Astrocyte (in vitro differentiated cells and primary cell): ENCODE data around the gene ZNF783. TPM values are rescaled to one million over a fixed set of nuclear protein-coding genes. Genes with fewer than 3 reads are reported as not detected.

Source experiments
- DNase-seq: peaks from one replicate; pipeline ENCODE4 v3.0.0-alpha.2; 2010; ENCODE audit warnings: low read depth
- FAIRE-seq: peaks from 2 replicates; lab custom pipeline; 2011; peaks lifted over from hg19 to GRCh38; lab: Jason Lieb, UNC
- H2AFZ ChIP-seq: 2 replicates; pipeline ENCODE4 v1.6.0; 2012; ENCODE audit warnings: low read depth, low read length, inconsistent platforms
- H3K27ac ChIP-seq: 2 replicates; pipeline ENCODE4 v1.5.1; 2011; ENCODE audit warnings: low read depth, low read length, inconsistent platforms
- H3K27me3 ChIP-seq: 2 replicates; pipeline ENCODE4 v1.6.0; 2011; ENCODE audit warnings: low read length, inconsistent platforms; ENCODE audit not compliant: insufficient read depth
- H3K36me3 ChIP-seq: 2 replicates; pipeline ENCODE4 v1.5.1; 2011; ENCODE audit warnings: low read length, inconsistent platforms; ENCODE audit not compliant: insufficient read depth
- H3K4me1 ChIP-seq: 2 replicates; pipeline ENCODE4 v1.5.1; 2011; ENCODE audit warnings: low read length, inconsistent platforms; ENCODE audit not compliant: insufficient read depth
- H3K4me2 ChIP-seq: 2 replicates; pipeline ENCODE4 v1.6.0; 2012; ENCODE audit warnings: low read length, inconsistent platforms
- H3K4me3 ChIP-seq: 2 replicates; pipeline ENCODE4 v1.5.1; 2011; ENCODE audit warnings: low read depth, mild to moderate bottlenecking, low read length, inconsistent platforms; ENCODE audit not compliant: insufficient read depth
- H3K79me2 ChIP-seq: 2 replicates; pipeline ENCODE4 v1.6.0; 2012; ENCODE audit warnings: mild to moderate bottlenecking, low read length, inconsistent platforms; ENCODE audit not compliant: insufficient read depth
- H3K9ac ChIP-seq: 2 replicates; pipeline ENCODE4 v1.6.0; 2012; ENCODE audit warnings: mild to moderate bottlenecking, low read length, inconsistent platforms
- H3K9me3 ChIP-seq: 2 replicates; pipeline ENCODE4 v1.5.1; 2012; ENCODE audit warnings: low read depth, mild to moderate bottlenecking, low read length, inconsistent platforms; ENCODE audit not compliant: insufficient read depth
- H4K20me1 ChIP-seq: 2 replicates; pipeline ENCODE4 v1.6.0; 2012; ENCODE audit warnings: low read length, inconsistent platforms; ENCODE audit not compliant: insufficient read depth
- H3K27ac Mint-ChIP-seq: one replicate; pipeline ENCODE4 v1.8.0; 2021; ENCODE audit warnings: mild to moderate bottlenecking, mixed read lengths; ENCODE audit not compliant: unreplicated experiment
- H3K27me3 Mint-ChIP-seq: one replicate; pipeline ENCODE4 v1.8.0; 2021; ENCODE audit warnings: low read depth, mixed read lengths; ENCODE audit not compliant: unreplicated experiment
- H3K36me3 Mint-ChIP-seq: one replicate; pipeline ENCODE4 v1.8.0; 2021; ENCODE audit warnings: low read depth, mixed read lengths; ENCODE audit not compliant: unreplicated experiment
- H3K4me1 Mint-ChIP-seq: one replicate; pipeline ENCODE4 v1.8.0; 2021; ENCODE audit warnings: low read depth, mixed read lengths; ENCODE audit not compliant: unreplicated experiment
- H3K4me3 Mint-ChIP-seq: one replicate; pipeline ENCODE4 v1.8.0; 2021; ENCODE audit warnings: mild to moderate bottlenecking, moderate library complexity, mixed read lengths; ENCODE audit not compliant: unreplicated experiment
- H3K9me3 Mint-ChIP-seq: one replicate; pipeline ENCODE4 v1.8.0; 2021; ENCODE audit warnings: mild to moderate bottlenecking, mixed read lengths; ENCODE audit not compliant: unreplicated experiment
- EZH2 ChIP-seq: IDR thresholded peaks from 2 replicates; pipeline ENCODE4 v1.6.1; 2012; ENCODE audit warnings: mild to moderate bottlenecking, low read length, inconsistent platforms; ENCODE audit not compliant: insufficient read depth
- total RNA-seq: library from RNA; stranded (reverse); gene quantifications from 2 replicates; pipeline ENCODE4 v1.2.1, GENCODE V29; 2021
- TF ChIP-seq, protein P1 (sequence below): IDR thresholded peaks from 2 replicates; pipeline ENCODE4 v1.5.1; 2011; ENCODE audit warnings: low read depth, mild to moderate bottlenecking, inconsistent platforms, low read length, moderate library complexity; ENCODE audit not compliant: insufficient read depth

Gene ZNF783
- total RNA-seq, 1 donor from 2014 or later, result 10.6 TPM

DNA sequence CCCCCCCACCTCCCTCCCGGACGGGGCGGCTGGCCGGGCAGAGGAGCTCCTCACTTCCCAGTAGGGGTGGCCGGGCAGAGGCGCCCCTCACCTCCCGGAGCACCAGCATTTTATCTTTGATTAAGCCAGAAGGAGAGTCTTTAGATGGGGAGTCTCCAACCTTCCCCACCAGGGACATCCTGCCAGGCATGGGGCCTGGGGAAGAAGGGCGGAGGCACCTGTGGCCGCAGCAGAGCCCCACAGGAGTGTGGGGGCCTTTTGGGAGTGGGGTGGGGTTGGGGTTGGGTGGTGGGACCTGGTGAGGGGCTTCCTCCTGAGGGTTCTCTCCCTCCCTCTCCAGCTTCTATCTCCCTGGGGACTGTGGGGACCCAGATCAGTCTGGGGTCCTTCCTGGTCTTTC, 18.2 kb downstream of the ZNF783 start:
- Histone ChIP-seq H3K36me3 (peaks cover 6% of the 10 kb centered on the region), H3K4me2 (no peak overlapping the region), H2AFZ (no peak overlapping the region), H3K27ac (no peak overlapping the region), H3K9me3 (no peaks in the 10 kb centered on the region), H3K9ac (no peak overlapping the region), H3K79me2 (no peaks in the 10 kb centered on the region), H3K27me3 (no peaks in the 10 kb centered on the region), H4K20me1 (peaks cover 13% of the 10 kb centered on the region), H3K4me3 (no peak overlapping the region), H3K4me1 (peaks cover 4% of the 10 kb centered on the region)
- Mint-ChIP-seq H3K36me3 (peaks cover 17% of the 10 kb centered on the region), H3K4me3 (no peak overlapping the region), H3K9me3 (no peaks in the 10 kb centered on the region), H3K27me3 (no peaks in the 10 kb centered on the region), H3K27ac (no peak overlapping the region), H3K4me1 (no peaks in the 10 kb centered on the region)
- TF ChIP-seq, protein P1, sequence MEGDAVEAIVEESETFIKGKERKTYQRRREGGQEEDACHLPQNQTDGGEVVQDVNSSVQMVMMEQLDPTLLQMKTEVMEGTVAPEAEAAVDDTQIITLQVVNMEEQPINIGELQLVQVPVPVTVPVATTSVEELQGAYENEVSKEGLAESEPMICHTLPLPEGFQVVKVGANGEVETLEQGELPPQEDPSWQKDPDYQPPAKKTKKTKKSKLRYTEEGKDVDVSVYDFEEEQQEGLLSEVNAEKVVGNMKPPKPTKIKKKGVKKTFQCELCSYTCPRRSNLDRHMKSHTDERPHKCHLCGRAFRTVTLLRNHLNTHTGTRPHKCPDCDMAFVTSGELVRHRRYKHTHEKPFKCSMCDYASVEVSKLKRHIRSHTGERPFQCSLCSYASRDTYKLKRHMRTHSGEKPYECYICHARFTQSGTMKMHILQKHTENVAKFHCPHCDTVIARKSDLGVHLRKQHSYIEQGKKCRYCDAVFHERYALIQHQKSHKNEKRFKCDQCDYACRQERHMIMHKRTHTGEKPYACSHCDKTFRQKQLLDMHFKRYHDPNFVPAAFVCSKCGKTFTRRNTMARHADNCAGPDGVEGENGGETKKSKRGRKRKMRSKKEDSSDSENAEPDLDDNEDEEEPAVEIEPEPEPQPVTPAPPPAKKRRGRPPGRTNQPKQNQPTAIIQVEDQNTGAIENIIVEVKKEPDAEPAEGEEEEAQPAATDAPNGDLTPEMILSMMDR, result no peak
- no peak for TF ChIP-seq EZH2
- DNase-seq (no peak), FAIRE-seq (no peak)

- no peaks in the 10 kb centered on the region for H3K27me3 Mint-ChIP-seq
- H3K4me2 ChIP-seq, result no peak overlapping the region
Measured at GRCh38 chr7:149280661-149281507, 18.9 kb downstream of the ZNF783 start.

More at GRCh38 chr7:149280661-149281507, 18.9 kb downstream of the ZNF783 start:
- Histone ChIP-seq H2AFZ (no peak overlapping the region), H3K9ac (no peak overlapping the region), H3K4me1 (peaks cover 10% of the 10 kb centered on the region), H3K79me2 (no peaks in the 10 kb centered on the region), H4K20me1 (peaks cover 13% of the 10 kb centered on the region), H3K36me3 (peaks cover 6% of the 10 kb centered on the region), H3K9me3 (no peaks in the 10 kb centered on the region), H3K27ac (no peak overlapping the region), H3K27me3 (no peaks in the 10 kb centered on the region), H3K4me3 (no peak overlapping the region)
- no peaks in the 10 kb centered on the region for H3K4me1 Mint-ChIP-seq
- TF ChIP-seq, protein P1, result no peak
- TF ChIP-seq EZH2, result no peak
- no peak overlapping the region for H3K27ac Mint-ChIP-seq
- DNase-seq (no peak), FAIRE-seq (no peak)
- H3K36me3 Mint-ChIP-seq, result peaks cover 17% of the 10 kb centered on the region
- no peak overlapping the region for H3K4me3 Mint-ChIP-seq
- no peaks in the 10 kb centered on the region for H3K9me3 Mint-ChIP-seq
